ENCODE results near the gene ECI1. TPM values are rescaled to one million over a fixed set of nuclear protein-coding genes. Genes with fewer than 3 reads are reported as not detected.

ECI1 gene
- total RNA-seq, 2 experiments from 2014 or later = 36.0 to 41.1 TPM

GRCh38 chr16:2235695-2236336 is 15.6 kb downstream of the ECI1 start:
- Mint-ChIP-seq H3K9me3 (ENCODE audit: insufficient read depth) (no peaks in the 10 kb centered on the region), H3K4me3 (no peak overlapping the region), H3K27ac (no peak overlapping the region), H3K27me3 (ENCODE audit: low read depth) (no peaks in the 10 kb centered on the region), H3K4me1 (ENCODE audit: low read depth) (no peaks in the 10 kb centered on the region), H3K36me3 (ENCODE audit: low read depth) (peaks cover 20% of the 10 kb centered on the region)
- no peak for ATAC-seq
- ChIA-PET CTCF (no interaction called here), POLR2A (no interaction called here)
- DNase-seq = no peak

- Mint-ChIP-seq H3K36me3 (ENCODE audit: low read depth) (peaks cover 20% of the 10 kb centered on the region), H3K4me3 (no peak overlapping the region), H3K27me3 (ENCODE audit: low read depth) (no peaks in the 10 kb centered on the region), H3K27ac (no peak overlapping the region), H3K9me3 (ENCODE audit: insufficient read depth) (no peaks in the 10 kb centered on the region), H3K4me1 (ENCODE audit: low read depth) (no peaks in the 10 kb centered on the region)
- ATAC-seq (no peak), DNase-seq (no peak)
- ChIA-PET CTCF (no interaction called here), POLR2A (no interaction called here)
Measured at GRCh38 chr16:2235234-2235651, 16.1 kb downstream of the ECI1 start.

GRCh38 chr16:2234813-2235170 is 16.6 kb downstream of the ECI1 start:
- Mint-ChIP-seq H3K27ac (no peak overlapping the region), H3K36me3 (ENCODE audit: low read depth) (peaks cover 20% of the 10 kb centered on the region), H3K9me3 (ENCODE audit: insufficient read depth) (no peaks in the 10 kb centered on the region), H3K27me3 (ENCODE audit: low read depth) (no peaks in the 10 kb centered on the region), H3K4me3 (no peak overlapping the region), H3K4me1 (ENCODE audit: low read depth) (no peaks in the 10 kb centered on the region)
- ChIA-PET CTCF (no interaction called here), POLR2A (no interaction called here)
- no peak for DNase-seq
- no peak for ATAC-seq

- Mint-ChIP-seq H3K4me3 (no peak overlapping the region), H3K27me3 (ENCODE audit: low read depth) (no peaks in the 10 kb centered on the region), H3K36me3 (ENCODE audit: low read depth) (peaks cover 16% of the 10 kb centered on the region), H3K4me1 (ENCODE audit: low read depth) (peaks cover 1% of the 10 kb centered on the region), H3K27ac (no peak overlapping the region), H3K9me3 (ENCODE audit: insufficient read depth) (no peaks in the 10 kb centered on the region)
- ChIA-PET CTCF (no interaction called here), POLR2A (no interaction called here)
- DNase-seq = no peak
- ATAC-seq = no peak
Measured at GRCh38 chr16:2233872-2234812, 17.2 kb downstream of the ECI1 start.

- DNase-seq (no peak), ATAC-seq (no peak)
- Mint-ChIP-seq H3K9me3 (ENCODE audit: insufficient read depth) (no peaks in the 10 kb centered on the region), H3K4me3 (no peak overlapping the region), H3K4me1 (ENCODE audit: low read depth) (peaks cover 1% of the 10 kb centered on the region), H3K36me3 (ENCODE audit: low read depth) (peaks cover 16% of the 10 kb centered on the region), H3K27me3 (ENCODE audit: low read depth) (no peaks in the 10 kb centered on the region), H3K27ac (no peak overlapping the region)
- CTCF ChIA-PET = no interaction called here
- POLR2A ChIA-PET = no interaction called here
Measured at GRCh38 chr16:2233046-2233775, 18.2 kb downstream of the ECI1 start.

- Mint-ChIP-seq H3K9me3 (ENCODE audit: insufficient read depth) (no peaks in the 10 kb centered on the region), H3K4me1 (ENCODE audit: low read depth) (peaks cover 1% of the 10 kb centered on the region), H3K4me3 (no peak overlapping the region), H3K27me3 (ENCODE audit: low read depth) (no peaks in the 10 kb centered on the region), H3K36me3 (ENCODE audit: low read depth) (peaks cover 16% of the 10 kb centered on the region), H3K27ac (no peak overlapping the region)
- ATAC-seq = no peak
- ChIA-PET CTCF (no interaction called here), POLR2A (no interaction called here)
- DNase-seq = no peak
Measured at GRCh38 chr16:2232094-2232990, 19.0 kb downstream of the ECI1 start.

GRCh38 chr16:2231016-2231931 is 20.1 kb downstream of the ECI1 start:
- H3K9me3 Mint-ChIP-seq (ENCODE audit: insufficient read depth) = no peaks in the 10 kb centered on the region
- DNase-seq (no peak), ATAC-seq (no peak)
- peaks cover 16% of the 10 kb centered on the region for H3K36me3 Mint-ChIP-seq (ENCODE audit: low read depth)
- H3K27me3 Mint-ChIP-seq (ENCODE audit: low read depth) = no peaks in the 10 kb centered on the region
- ChIA-PET POLR2A (no interaction called here), CTCF (no interaction called here)
- H3K4me1 Mint-ChIP-seq (ENCODE audit: low read depth) = peaks cover 5% of the 10 kb centered on the region
- no peak overlapping the region for H3K4me3 Mint-ChIP-seq
- no peak overlapping the region for H3K27ac Mint-ChIP-seq

- ChIA-PET POLR2A (no interaction called here), CTCF (no interaction called here)
- H3K9me3 Mint-ChIP-seq (ENCODE audit: insufficient read depth) = no peaks in the 10 kb centered on the region
- DNase-seq = no peak
- peaks cover 10% of the 10 kb centered on the region for H3K4me1 Mint-ChIP-seq (ENCODE audit: low read depth)
- no peak for ATAC-seq
- H3K27ac Mint-ChIP-seq = no peak overlapping the region
- peaks cover 18% of the 10 kb centered on the region for H3K36me3 Mint-ChIP-seq (ENCODE audit: low read depth)
- no peak overlapping the region for H3K4me3 Mint-ChIP-seq
- no peaks in the 10 kb centered on the region for H3K27me3 Mint-ChIP-seq (ENCODE audit: low read depth)
Measured at GRCh38 chr16:2230376-2230775, 21.0 kb downstream of the ECI1 start.

- H3K36me3 Mint-ChIP-seq (ENCODE audit: low read depth) = peaks cover 12% of the 10 kb centered on the region
- H3K27ac Mint-ChIP-seq = no peak overlapping the region
- H3K4me3 Mint-ChIP-seq = no peak overlapping the region
- no peaks in the 10 kb centered on the region for H3K27me3 Mint-ChIP-seq (ENCODE audit: low read depth)
- no peaks in the 10 kb centered on the region for H3K9me3 Mint-ChIP-seq (ENCODE audit: insufficient read depth)
- CTCF ChIA-PET = no interaction called here
- POLR2A ChIA-PET = no interaction called here
- ATAC-seq (no peak), DNase-seq (no peak)
- H3K4me1 Mint-ChIP-seq (ENCODE audit: low read depth) = peaks cover 14% of the 10 kb centered on the region
Measured at GRCh38 chr16:2229632-2230250, 21.6 kb downstream of the ECI1 start.

- ChIA-PET CTCF (no interaction called here), POLR2A (no interaction called here)
- Mint-ChIP-seq H3K36me3 (ENCODE audit: low read depth) (peaks cover 7% of the 10 kb centered on the region), H3K4me1 (ENCODE audit: low read depth) (peaks cover 20% of the 10 kb centered on the region), H3K27me3 (ENCODE audit: low read depth) (no peaks in the 10 kb centered on the region), H3K27ac (no peak overlapping the region), H3K9me3 (ENCODE audit: insufficient read depth) (no peaks in the 10 kb centered on the region), H3K4me3 (no peak overlapping the region)
- no peak for ATAC-seq
- DNase-seq = no peak
Measured at GRCh38 chr16:2229091-2229490, 22.3 kb downstream of the ECI1 start.
